ENCODE results near the gene PDE3A. TPM values are rescaled to one million over a fixed set of nuclear protein-coding genes. Genes with fewer than 3 reads are reported as not detected.
A peak's percentile ranks its signal among the peaks of the same experiment; 100 is the strongest.

PDE3A gene
- total RNA-seq, 2 donors from 2014 or later: 80.7 to 127 TPM

DNA sequence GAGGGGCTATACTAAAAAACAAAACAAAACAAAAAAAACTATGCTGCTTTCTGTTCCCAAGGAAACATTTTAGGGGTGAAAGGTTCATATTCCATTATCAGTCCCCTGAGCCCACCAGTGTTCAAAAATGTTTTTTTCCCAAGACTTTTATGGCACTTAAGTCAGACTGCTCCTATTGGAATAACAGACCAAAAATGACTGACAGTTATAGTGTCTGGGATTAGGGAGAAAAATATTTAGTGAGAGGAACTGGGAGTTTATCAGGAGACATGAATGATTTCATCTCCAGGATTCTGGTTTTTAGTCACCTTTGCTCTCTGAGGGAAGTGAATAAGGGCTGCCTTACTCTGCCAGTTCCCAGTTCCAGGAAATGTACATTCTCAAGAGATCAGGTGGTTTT lies 68.0 kb downstream of the PDE3A start:
- Histone ChIP-seq H3K4me1 (peaks cover 0 to 61% of the 10 kb centered on the region in 2 donors), H3K36me3 (no peaks in the 10 kb centered on the region), H3K4me3 (no peak overlapping the region), H3K27ac (peak overlapping the region; percentile 83 to 89), H3K9me3 (no peaks in the 10 kb centered on the region), H3K27me3 (no peaks in the 10 kb centered on the region)
- DNase-seq (ENCODE audit: low spot score): no peak
- TF ChIP-seq, protein P1, sequence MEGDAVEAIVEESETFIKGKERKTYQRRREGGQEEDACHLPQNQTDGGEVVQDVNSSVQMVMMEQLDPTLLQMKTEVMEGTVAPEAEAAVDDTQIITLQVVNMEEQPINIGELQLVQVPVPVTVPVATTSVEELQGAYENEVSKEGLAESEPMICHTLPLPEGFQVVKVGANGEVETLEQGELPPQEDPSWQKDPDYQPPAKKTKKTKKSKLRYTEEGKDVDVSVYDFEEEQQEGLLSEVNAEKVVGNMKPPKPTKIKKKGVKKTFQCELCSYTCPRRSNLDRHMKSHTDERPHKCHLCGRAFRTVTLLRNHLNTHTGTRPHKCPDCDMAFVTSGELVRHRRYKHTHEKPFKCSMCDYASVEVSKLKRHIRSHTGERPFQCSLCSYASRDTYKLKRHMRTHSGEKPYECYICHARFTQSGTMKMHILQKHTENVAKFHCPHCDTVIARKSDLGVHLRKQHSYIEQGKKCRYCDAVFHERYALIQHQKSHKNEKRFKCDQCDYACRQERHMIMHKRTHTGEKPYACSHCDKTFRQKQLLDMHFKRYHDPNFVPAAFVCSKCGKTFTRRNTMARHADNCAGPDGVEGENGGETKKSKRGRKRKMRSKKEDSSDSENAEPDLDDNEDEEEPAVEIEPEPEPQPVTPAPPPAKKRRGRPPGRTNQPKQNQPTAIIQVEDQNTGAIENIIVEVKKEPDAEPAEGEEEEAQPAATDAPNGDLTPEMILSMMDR (IDR thresholded peaks at IDR 0.05): no peak

DNA sequence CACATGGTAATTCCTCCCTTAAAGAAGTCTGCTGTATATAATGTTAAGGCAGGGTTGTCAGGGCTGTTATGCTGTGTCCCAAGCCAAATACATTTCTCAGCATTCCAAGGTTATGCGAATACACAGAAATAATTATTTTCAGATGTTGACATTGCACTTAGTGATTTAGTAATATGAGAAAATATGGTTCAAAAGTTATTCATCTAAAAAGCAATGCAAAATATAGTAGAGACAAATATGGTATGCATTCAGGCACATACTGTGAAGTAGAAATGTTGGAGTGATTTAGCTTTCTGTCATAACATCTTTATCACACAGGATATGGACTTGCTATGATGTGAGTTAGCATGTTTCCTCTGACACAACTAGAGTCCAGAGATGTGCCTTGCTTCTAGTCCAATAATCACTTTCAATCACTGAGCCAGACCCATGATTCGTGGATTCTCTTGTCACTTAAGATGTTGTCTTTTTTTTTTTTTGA lies 70.0 kb downstream of the PDE3A start:
- Histone ChIP-seq H3K9me3 (no peaks in the 10 kb centered on the region), H3K27me3 (no peaks in the 10 kb centered on the region), H3K4me1 (peaks cover 0 to 58% of the 10 kb centered on the region in 2 donors), H3K4me3 (no peak overlapping the region), H3K27ac (peak overlapping the region; percentile 83 to 89), H3K36me3 (no peaks in the 10 kb centered on the region)
- DNase-seq (ENCODE audit: low spot score): no peak
- TF ChIP-seq, protein P1 (IDR thresholded peaks at IDR 0.05): no peak

DNA sequence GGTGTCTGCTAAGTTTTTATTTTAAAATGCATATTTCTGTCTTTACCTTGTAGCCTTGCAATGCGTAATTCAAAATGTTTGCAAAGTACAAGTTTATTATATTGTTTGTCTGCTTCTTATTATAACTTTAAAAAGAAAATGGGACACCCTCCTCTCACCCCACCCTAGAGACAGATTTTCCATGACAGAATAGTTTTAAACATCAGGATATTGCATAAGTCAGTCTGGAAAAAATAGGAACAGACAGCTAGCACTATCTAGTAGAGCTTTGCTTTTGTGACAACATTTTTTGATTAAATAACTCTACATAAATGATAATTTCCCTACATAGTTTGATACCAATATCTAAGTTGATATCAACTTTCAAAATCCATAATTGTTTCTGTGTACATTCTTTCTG lies 71.3 kb downstream of the PDE3A start:
- Histone ChIP-seq H3K4me3 (no peak overlapping the region), H3K9me3 (no peaks in the 10 kb centered on the region), H3K27ac (peak overlapping the region; percentile 83 to 89), H3K27me3 (no peaks in the 10 kb centered on the region), H3K36me3 (no peaks in the 10 kb centered on the region), H3K4me1 (peaks cover 0 to 54% of the 10 kb centered on the region in 2 donors)
- no peak for DNase-seq (ENCODE audit: low spot score)
- TF ChIP-seq, protein P1 (IDR thresholded peaks at IDR 0.05): no peak

DNA sequence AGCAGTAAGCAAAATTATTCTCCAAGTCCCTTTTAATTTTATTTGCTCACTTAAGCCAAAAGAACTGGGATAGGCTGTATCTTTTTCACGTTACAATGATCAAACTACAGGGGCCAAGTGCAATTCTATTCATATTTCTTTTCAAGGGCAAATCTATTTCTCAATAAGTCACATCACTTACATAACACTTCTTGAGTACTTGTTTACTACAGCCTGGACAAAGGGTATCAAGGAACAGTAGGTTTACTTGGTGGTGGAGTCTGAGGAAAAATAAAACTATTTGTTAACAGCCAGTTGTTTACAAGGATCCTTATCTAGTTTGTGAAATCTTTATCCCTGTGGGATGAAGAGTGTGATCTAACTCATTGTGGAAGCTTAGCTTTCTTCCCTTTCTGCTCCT lies 72.1 kb downstream of the PDE3A start:
- no peaks in the 10 kb centered on the region for H3K36me3 ChIP-seq
- no peaks in the 10 kb centered on the region for H3K9me3 ChIP-seq
- TF ChIP-seq, protein P1 (IDR thresholded peaks at IDR 0.05): no peak
- peaks cover 0 to 54% of the 10 kb centered on the region in 2 donors for H3K4me1 ChIP-seq
- peak overlapping the region; percentile 83 to 89 for H3K27ac ChIP-seq
- no peak overlapping the region for H3K4me3 ChIP-seq
- no peak for DNase-seq (ENCODE audit: low spot score)
- H3K27me3 ChIP-seq: no peaks in the 10 kb centered on the region

DNA sequence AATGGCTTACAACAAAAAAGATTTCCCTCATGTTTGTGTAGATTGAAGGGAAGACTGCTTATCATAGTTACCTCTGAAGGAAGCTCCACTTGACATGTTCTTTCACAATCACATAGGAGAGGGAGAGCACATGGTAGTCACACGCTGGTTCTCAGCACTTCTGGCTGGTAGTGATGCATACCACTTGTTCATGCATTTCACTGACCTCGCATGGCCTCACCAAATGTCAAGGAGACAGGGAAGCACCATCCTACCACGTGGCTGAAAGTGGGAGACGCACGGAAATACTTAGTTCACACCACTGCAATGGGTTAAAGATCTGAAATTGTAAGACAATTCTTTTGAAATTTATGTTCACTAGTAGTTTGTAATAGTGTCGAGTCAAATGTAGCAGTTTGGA lies 74.0 kb downstream of the PDE3A start:
- DNase-seq (ENCODE audit: low spot score): no peak

More for the DNA sequence above, 74.0 kb downstream of the PDE3A start:
- Histone ChIP-seq H3K36me3 (no peaks in the 10 kb centered on the region), H3K27ac (peak overlapping the region; percentile 83 to 89), H3K9me3 (no peaks in the 10 kb centered on the region), H3K4me1 (peaks cover 0 to 59% of the 10 kb centered on the region in 2 donors), H3K4me3 (no peak overlapping the region), H3K27me3 (no peaks in the 10 kb centered on the region)
- TF ChIP-seq, protein P1 (IDR thresholded peaks at IDR 0.05): no peak
